ENCODE data around the gene ISM2. TPM values are rescaled to one million over a fixed set of nuclear protein-coding genes. Genes with fewer than 3 reads are reported as not detected.

ISM2 gene
- total and polyA plus RNA-seq, 2 donors (not counting 1 experiment from before 2014, with no cell fraction given), result 0.30 TPM; not detected in 1

GRCh38 chr14:77457522-77458248 lies 40.9 kb downstream of the ISM2 start, which contains the start of the genes AHSA1 and VIPAS39:
Gene AHSA1 (plus strand): TSS chr14:77458093. CDS start chr14:77458190, 97 bp downstream.
Gene VIPAS39 (minus strand): TSS chr14:77457601. CDS start chr14:77454102, 3,499 bp downstream.
- Histone ChIP-seq H3K27ac (ENCODE audit: low read length in 2 of 2) (peak within 1 kb of the TSS; percentile 80 to 91), H3K36me3 (replicated peaks in 1 of 2; ENCODE audit: control extremely low read depth in 1 of 2, control insufficient read depth in 1 of 2, extremely low read depth in 1 of 2, insufficient read depth in 2 of 2, low read length in 1 of 2) (peaks cover 10 to 34% of the 10 kb centered on the region in 2 experiments), H3K4me1 (ENCODE audit: control insufficient read depth in 2 of 2, insufficient read depth in 2 of 2, low read length in 2 of 2) (peaks cover 21 to 24% of the 10 kb centered on the region in 2 donors), H3K9ac (ENCODE audit: low read length) (peak within 1 kb of the TSS; percentile 91), H3K9me3 (ENCODE audit: control extremely low read depth in 1 of 3, control insufficient read depth in 2 of 3, insufficient read depth in 1 of 3, low read length in 2 of 3) (no peaks in the 10 kb centered on the region), H3K27me3 (replicated peaks in 1 of 4; ENCODE audit: control extremely low read depth in 1 of 4, control insufficient read depth in 3 of 4, insufficient read depth in 4 of 4, low read length in 3 of 4) (no peaks in the 10 kb centered on the region), H3K79me2 (ENCODE audit: control insufficient read depth, insufficient read depth, low read length) (peaks cover 58% of the 10 kb centered on the region), H3K4me2 (replicated peaks; ENCODE audit: low read depth, low read length, poor library complexity, severe bottlenecking) (peak within 1 kb of the TSS; percentile 89), H2AFZ (ENCODE audit: insufficient read depth, low read depth, low read length, poor library complexity, severe bottlenecking) (peak within 1 kb of the TSS; percentile 98), H4K20me1 (ENCODE audit: control insufficient read depth, insufficient read depth, low read length, poor library complexity, severe bottlenecking) (peaks cover 40% of the 10 kb centered on the region), H3K4me3 (ENCODE audit: control extremely low read depth in 1 of 5, extremely low read depth in 1 of 5, insufficient read depth in 1 of 5, low read depth in 2 of 5, low read length in 4 of 5) (peak within 1 kb of the TSS; percentile 72 to 99 (median 93))
- H3K9me3 Mint-ChIP-seq (ENCODE audit: insufficient read depth), result no peaks in the 10 kb centered on the region
- peak within 1 kb of the TSS; percentile 99 for H3K27ac Mint-ChIP-seq
- ATAC-seq (ENCODE audit: low read depth) (peak; percentile 91), DNase-seq (peak; percentile 98)
- ChIA-PET POLR2A (interaction anchor here (1.5 to 2.0 kb wide), 2 partner anchors 81 to 137 kb away, joined by 8 to 9 read pairs; partner anchors contain the start of genes GSTZ1, POMT2, SAMD15 and TMED8), CTCF (interaction anchor here (0.7 to 4.3 kb wide), 7 partner anchors 42 to 334 kb away, joined by 3 to 20 read pairs (median 7); partner anchors contain the start of genes GSTZ1 and POMT2)
- intact Hi-C loops (cut with micrococcal nuclease), result loop anchor here (1.0 to 5.0 kb wide), 13 partner anchors 80 to 644 kb away; partner anchors contain the start of genes ADCK1, ALKBH1, CIPC and GSTZ1
- under 1% methylated on average over 47 of the region's 50 CpGs for WGBS (ENCODE audit: insufficient coverage)
- no peaks in the 10 kb centered on the region for H3K27me3 Mint-ChIP-seq
- TF ChIP-seq, protein P1, sequence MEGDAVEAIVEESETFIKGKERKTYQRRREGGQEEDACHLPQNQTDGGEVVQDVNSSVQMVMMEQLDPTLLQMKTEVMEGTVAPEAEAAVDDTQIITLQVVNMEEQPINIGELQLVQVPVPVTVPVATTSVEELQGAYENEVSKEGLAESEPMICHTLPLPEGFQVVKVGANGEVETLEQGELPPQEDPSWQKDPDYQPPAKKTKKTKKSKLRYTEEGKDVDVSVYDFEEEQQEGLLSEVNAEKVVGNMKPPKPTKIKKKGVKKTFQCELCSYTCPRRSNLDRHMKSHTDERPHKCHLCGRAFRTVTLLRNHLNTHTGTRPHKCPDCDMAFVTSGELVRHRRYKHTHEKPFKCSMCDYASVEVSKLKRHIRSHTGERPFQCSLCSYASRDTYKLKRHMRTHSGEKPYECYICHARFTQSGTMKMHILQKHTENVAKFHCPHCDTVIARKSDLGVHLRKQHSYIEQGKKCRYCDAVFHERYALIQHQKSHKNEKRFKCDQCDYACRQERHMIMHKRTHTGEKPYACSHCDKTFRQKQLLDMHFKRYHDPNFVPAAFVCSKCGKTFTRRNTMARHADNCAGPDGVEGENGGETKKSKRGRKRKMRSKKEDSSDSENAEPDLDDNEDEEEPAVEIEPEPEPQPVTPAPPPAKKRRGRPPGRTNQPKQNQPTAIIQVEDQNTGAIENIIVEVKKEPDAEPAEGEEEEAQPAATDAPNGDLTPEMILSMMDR (IDR thresholded peaks at IDR 0.05), result no peak
- no peak for TF ChIP-seq EZH2 (IDR thresholded peaks at IDR 0.05; ENCODE audit: borderline replicate concordance, insufficient read depth, low read depth, low read length, poor library complexity, severe bottlenecking)
- H3K4me1 Mint-ChIP-seq, result peaks cover 39% of the 10 kb centered on the region
- peak within 1 kb of the TSS; percentile 100 for H3K4me3 Mint-ChIP-seq
